ENCODE measurements around the gene MYL7. TPM values are rescaled to one million over a fixed set of nuclear protein-coding genes. Genes with fewer than 3 reads are reported as not detected.

Gene MYL7
- total RNA-seq, 1 experiment from 2014 or later, result not detected

DNA sequence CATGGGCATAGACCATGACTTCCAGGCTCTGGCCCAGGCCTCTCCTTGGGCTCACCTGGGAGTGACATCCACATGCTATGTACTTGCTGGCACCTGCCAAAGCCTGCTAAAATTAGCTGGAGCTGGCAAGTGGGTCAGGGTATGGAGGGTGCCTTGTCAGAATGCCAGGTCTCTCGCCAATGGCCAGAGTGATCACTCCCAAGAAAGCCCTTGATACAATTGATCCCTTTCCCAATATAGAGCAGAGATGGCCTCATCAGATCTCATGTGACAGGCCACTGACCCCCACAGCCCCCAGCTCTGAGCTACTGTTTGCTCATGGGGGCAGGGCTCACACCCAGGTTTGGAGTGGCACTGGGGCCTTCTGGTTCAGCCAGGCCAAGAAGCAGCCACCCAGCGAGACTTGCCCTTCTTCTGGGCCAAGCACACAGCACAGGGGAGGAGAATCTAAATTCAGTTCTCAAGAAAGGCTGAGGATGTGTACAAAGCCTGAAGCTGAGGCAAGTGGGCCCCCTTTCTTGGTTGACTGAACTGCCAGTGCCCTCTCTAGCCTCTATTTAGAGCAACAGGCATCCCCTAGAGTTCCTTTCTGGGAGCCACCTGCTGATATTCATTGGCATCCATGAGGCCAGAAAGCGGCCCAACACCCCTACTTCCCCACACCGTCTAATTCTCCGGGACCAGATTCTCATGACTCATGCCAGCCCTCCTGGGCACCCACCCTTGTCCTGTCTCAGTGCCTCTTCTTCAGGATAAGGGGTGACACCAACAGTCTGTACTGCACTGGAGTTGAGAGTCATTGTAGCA is 18.9 kb upstream of the MYL7 start:
- H3K27me3 ChIP-seq (replicated peaks), result no peaks in the 10 kb centered on the region
- H3K36me3 ChIP-seq, result no peaks in the 10 kb centered on the region
- H3K4me3 ChIP-seq, result no peak overlapping the region
- no peak overlapping the region for H3K27ac ChIP-seq
- no peak for DNase-seq (ENCODE audit: low read depth in 1 of 2, low spot score in 2 of 2)
- H3K9me3 ChIP-seq (replicated peaks), result no peaks in the 10 kb centered on the region
- peaks cover 16% of the 10 kb centered on the region for H3K4me1 ChIP-seq (replicated peaks)

GRCh38 chr7:44158873-44159631 is 17.9 kb upstream of the MYL7 start:
- peaks cover 14% of the 10 kb centered on the region for H3K4me1 ChIP-seq (replicated peaks)
- H3K9me3 ChIP-seq (replicated peaks), result no peaks in the 10 kb centered on the region
- no peak overlapping the region for H3K27ac ChIP-seq
- no peaks in the 10 kb centered on the region for H3K36me3 ChIP-seq
- DNase-seq (ENCODE audit: low read depth in 1 of 2, low spot score in 2 of 2), result no peak
- H3K27me3 ChIP-seq (replicated peaks), result no peaks in the 10 kb centered on the region
- H3K4me3 ChIP-seq, result no peak overlapping the region

GRCh38 chr7:44158096-44158872 is 17.2 kb upstream of the MYL7 start:
- H3K27me3 ChIP-seq (replicated peaks), result no peaks in the 10 kb centered on the region
- no peaks in the 10 kb centered on the region for H3K36me3 ChIP-seq
- no peak overlapping the region for H3K27ac ChIP-seq
- peak in 1 of 2 experiments; percentile 37 for DNase-seq (ENCODE audit: low read depth in 1 of 2, low spot score in 2 of 2)
- H3K9me3 ChIP-seq (replicated peaks), result no peaks in the 10 kb centered on the region
- H3K4me1 ChIP-seq (replicated peaks), result peaks cover 8% of the 10 kb centered on the region
- H3K4me3 ChIP-seq, result no peak overlapping the region

DNA sequence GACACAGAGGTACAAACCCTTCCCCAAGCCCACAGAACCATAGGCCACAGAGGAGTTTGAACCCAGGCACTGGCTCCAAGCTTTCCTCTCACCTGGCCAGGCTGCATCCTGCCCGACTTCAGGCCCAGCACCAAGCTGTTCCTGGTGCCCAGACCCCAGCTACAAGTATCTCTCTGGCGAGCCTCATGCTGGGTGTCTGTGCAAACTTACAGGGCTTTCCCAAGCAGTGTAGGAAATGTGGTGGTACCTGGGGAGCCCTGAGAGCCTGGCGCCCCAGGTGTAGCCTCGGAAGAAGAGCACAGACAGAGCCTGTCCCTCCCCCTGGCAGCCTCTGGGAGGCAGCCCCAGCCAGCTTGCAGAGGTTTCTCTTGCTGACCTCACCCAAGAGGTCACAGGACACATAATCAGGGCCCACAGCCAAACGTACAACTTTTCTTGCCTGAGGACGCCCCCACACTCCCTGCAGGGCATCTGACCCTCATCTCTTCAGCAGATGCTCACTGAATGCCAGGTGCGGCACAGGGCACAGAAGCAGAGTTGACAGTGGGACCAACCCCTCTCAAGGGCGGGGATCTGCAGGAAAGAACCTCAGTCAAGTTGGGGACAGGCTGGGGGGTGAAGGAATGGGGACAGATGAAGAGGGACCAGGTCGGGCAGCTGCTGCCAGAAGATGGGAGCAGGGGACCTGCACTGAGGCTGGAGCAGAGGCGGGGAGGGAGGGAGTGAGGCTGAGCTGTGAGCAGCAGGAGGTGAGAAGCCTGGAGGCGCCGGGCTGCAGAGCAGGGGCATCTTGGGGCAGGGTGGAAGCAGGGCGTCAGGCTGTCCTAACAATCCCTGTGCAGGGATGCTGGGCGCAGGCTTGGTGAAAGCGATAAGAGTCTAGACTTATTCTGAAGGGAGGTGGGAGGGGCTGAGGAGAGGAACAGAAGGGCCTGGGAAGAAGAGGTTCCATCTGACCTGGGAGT is 16.3 kb upstream of the MYL7 start:
- Histone ChIP-seq H3K27me3 (replicated peaks) (no peaks in the 10 kb centered on the region), H3K36me3 (no peaks in the 10 kb centered on the region), H3K27ac (no peak overlapping the region), H3K4me3 (no peak overlapping the region), H3K4me1 (replicated peaks) (no peaks in the 10 kb centered on the region), H3K9me3 (replicated peaks) (no peaks in the 10 kb centered on the region)
- DNase-seq (ENCODE audit: low read depth in 1 of 2, low spot score in 2 of 2), result no peak

DNA sequence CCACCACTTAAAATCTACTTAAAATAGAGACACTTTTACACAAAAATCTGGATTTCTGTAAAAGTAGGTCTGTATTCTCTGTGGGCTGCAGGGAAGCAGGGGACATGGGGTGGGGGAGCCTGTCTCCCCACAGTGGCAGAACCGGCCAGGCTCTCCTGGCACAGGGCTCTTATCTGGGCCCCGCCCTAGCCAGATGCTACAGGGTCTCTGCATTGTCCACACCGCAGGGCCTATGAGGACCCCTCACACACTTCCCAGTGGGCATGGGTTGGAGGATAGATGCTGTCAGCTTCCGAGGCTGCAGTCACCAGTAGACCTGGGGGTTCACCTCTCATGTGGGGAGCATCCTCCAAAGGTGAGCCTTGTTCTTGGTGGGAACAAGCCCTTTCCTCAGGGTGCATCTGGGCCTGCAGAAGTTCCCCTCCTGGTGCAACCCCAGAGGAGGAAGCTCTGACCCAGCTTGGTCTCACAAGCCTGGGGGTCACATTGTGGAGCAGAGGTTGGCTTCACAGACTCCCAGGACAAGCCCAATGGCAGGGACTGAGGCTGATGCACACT is 15.4 kb upstream of the MYL7 start:
- H3K4me3 ChIP-seq, result no peak overlapping the region
- no peak for DNase-seq (ENCODE audit: low read depth in 1 of 2, low spot score in 2 of 2)
- no peak overlapping the region for H3K27ac ChIP-seq
- H3K36me3 ChIP-seq, result no peaks in the 10 kb centered on the region
- H3K9me3 ChIP-seq (replicated peaks), result no peaks in the 10 kb centered on the region
- H3K4me1 ChIP-seq (replicated peaks), result no peaks in the 10 kb centered on the region
- no peaks in the 10 kb centered on the region for H3K27me3 ChIP-seq (replicated peaks)

- Histone ChIP-seq H3K4me3 (no peak overlapping the region), H3K27me3 (replicated peaks) (no peaks in the 10 kb centered on the region), H3K9me3 (replicated peaks) (no peaks in the 10 kb centered on the region), H3K27ac (no peak overlapping the region), H3K4me1 (replicated peaks) (no peaks in the 10 kb centered on the region), H3K36me3 (no peaks in the 10 kb centered on the region)
- DNase-seq (ENCODE audit: low read depth in 1 of 2, low spot score in 2 of 2), result no peak
Measured at GRCh38 chr7:44155191-44156185, 14.4 kb upstream of the MYL7 start.

DNA sequence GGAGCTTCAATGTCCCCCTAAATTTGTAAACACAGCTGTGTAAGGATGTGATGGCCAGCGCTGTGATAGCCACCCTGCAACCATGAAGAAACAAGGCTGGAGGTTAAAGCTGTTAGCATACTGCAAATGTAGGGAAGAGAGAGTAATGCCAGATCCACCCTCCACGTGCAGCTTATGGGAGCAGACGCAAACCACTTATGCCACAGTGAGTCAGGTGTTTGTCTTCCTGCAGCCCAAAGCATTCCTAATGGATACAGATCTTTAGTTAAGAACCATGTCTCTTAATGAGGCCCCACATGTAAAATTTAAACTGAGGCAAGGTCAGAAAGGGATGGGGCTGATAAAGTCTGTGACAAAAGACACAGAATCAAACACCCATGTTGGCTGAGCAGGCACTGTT is 13.6 kb upstream of the MYL7 start:
- Histone ChIP-seq H3K4me3 (no peak overlapping the region), H3K4me1 (replicated peaks) (no peaks in the 10 kb centered on the region), H3K27ac (no peak overlapping the region), H3K27me3 (replicated peaks) (no peaks in the 10 kb centered on the region), H3K36me3 (no peaks in the 10 kb centered on the region), H3K9me3 (replicated peaks) (no peaks in the 10 kb centered on the region)
- no peak for DNase-seq (ENCODE audit: low read depth in 1 of 2, low spot score in 2 of 2)

DNA sequence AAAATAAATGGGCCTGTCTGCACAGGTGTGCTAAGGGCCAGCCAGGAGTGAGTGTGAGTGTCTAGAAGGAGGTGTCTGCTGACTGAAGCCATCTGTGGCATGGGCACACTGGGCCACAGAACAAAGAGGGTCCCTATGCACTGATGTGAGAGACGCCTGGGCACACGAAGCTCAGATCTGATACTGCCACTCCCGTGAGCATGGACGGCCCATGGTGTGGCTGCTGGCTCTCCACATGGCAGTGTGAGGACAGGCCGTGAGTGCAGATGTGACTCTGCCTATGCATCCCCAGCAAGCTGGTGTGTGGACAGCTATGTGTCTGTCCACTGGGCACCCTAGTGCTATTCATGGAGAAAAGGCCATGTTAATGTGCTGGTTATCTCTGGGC is 12.8 kb upstream of the MYL7 start:
- no peaks in the 10 kb centered on the region for H3K27me3 ChIP-seq (replicated peaks)

DNA sequence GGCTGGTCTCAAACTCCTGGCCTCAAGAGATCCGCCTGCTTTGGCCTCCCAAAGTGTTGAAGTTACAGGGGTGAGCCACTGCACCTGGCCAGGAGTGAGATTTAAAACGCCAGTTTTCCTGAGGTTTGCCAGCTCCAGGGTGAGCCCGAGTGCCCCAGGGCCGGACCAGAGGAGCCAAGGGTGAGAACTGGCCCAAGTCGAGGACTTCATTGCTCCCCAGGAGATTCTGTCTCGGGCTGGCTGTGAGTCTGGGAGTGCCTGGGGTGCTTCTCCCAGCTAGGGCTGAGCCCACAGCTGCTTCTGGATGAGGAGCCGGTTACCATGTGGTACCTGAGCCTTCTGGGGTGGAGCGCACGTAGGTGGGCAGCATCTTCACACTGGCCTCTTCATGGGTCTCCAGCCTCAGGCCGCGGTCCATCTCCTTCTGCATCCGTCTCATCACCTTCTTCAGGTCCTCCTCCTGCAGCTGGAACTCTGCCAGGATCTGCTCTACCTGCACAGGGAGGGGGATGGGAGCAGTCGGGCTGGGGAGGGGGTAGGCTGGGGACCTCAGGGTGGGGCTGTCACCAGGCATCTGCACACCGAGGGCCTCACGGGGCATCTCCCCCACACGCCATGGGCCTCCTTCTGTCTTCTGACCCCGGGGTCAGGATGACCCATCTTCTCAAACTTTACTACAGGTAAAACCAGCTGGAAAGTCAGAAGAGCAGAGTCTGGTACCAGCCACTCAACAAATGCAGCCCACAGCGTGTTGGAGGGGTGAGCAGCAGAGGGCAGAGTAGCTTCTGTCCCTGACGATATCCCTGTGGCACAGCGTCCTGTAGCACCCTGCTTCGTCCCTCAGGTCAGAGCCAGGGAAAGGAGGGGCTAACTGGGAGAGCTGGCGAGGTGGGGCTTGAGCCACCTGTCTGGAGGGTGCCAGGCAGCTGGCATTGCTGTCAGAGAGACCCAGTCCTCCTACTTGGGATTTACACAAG is 12.1 kb upstream of the MYL7 start:
- Histone ChIP-seq H3K27me3 (replicated peaks) (no peaks in the 10 kb centered on the region), H3K4me1 (replicated peaks) (no peaks in the 10 kb centered on the region), H3K36me3 (no peaks in the 10 kb centered on the region), H3K27ac (no peak overlapping the region), H3K4me3 (no peak overlapping the region), H3K9me3 (replicated peaks) (no peaks in the 10 kb centered on the region)
- DNase-seq (ENCODE audit: low read depth in 1 of 2, low spot score in 2 of 2), result no peak

More for the DNA sequence above, 12.8 kb upstream of the MYL7 start:
- no peaks in the 10 kb centered on the region for H3K4me1 ChIP-seq (replicated peaks)
- no peaks in the 10 kb centered on the region for H3K36me3 ChIP-seq
- no peak for DNase-seq (ENCODE audit: low read depth in 1 of 2, low spot score in 2 of 2)
- H3K27ac ChIP-seq, result no peak overlapping the region
- H3K9me3 ChIP-seq (replicated peaks), result no peaks in the 10 kb centered on the region
- no peak overlapping the region for H3K4me3 ChIP-seq

- no peak for DNase-seq (ENCODE audit: low read depth in 1 of 2, low spot score in 2 of 2)
Measured at GRCh38 chr7:44151956-44152355, 10.8 kb upstream of the MYL7 start.

More at GRCh38 chr7:44151956-44152355, 10.8 kb upstream of the MYL7 start:
- H3K4me1 ChIP-seq (replicated peaks), result no peaks in the 10 kb centered on the region
- no peak overlapping the region for H3K27ac ChIP-seq
- no peaks in the 10 kb centered on the region for H3K9me3 ChIP-seq (replicated peaks)
- no peaks in the 10 kb centered on the region for H3K36me3 ChIP-seq
- no peak overlapping the region for H3K4me3 ChIP-seq
- no peaks in the 10 kb centered on the region for H3K27me3 ChIP-seq (replicated peaks)
